ENCODE measurements around the gene SMARCC2.

SMARCC2 gene

GRCh38 chr12:56114084-56114483, 75.2 kb downstream of the SMARCC2 start:
- no peak for TF ChIP-seq YY2 (tag by site-specific recombination; IDR thresholded peaks at IDR 0.05)
- no peak for TF ChIP-seq TRIM28 (IDR thresholded peaks at IDR 0.05; ENCODE audit: borderline replicate concordance, low read length)
- TF ChIP-seq ZFP69B (tag by site-specific recombination; IDR thresholded peaks at IDR 0.05): no peak
- TF ChIP-seq ZNF266 (tag by site-specific recombination; IDR thresholded peaks at IDR 0.05; ENCODE audit: low read depth): no peak
- no peak for TF ChIP-seq HIC1 (tag by site-specific recombination; IDR thresholded peaks at IDR 0.05)
- no peak for TF ChIP-seq ZNF654 (tag by site-specific recombination; IDR thresholded peaks at IDR 0.05; ENCODE audit: low read depth)
- no peak for TF ChIP-seq ZNF133 (tag by site-specific recombination; IDR thresholded peaks at IDR 0.05)
- TF ChIP-seq ZNF433 (tag by site-specific recombination; IDR thresholded peaks at IDR 0.05; ENCODE audit: low read depth): no peak
- TF ChIP-seq ZNF623 (tag by site-specific recombination; IDR thresholded peaks at IDR 0.05): no peak
- no peak for TF ChIP-seq ZNF585B (tag by site-specific recombination; IDR thresholded peaks at IDR 0.05)
- no peak for TF ChIP-seq KLF8 (tag by site-specific recombination; IDR thresholded peaks at IDR 0.05)
- no peak for TF ChIP-seq ZNF670 (tag by site-specific recombination; IDR thresholded peaks at IDR 0.05; ENCODE audit: low read depth)
- TF ChIP-seq SCRT2 (tag by site-specific recombination; IDR thresholded peaks at IDR 0.05): no peak
- TF ChIP-seq ZNF19 (tag by site-specific recombination; IDR thresholded peaks at IDR 0.05; ENCODE audit: low read depth): no peak
- TF ChIP-seq, protein P1, sequence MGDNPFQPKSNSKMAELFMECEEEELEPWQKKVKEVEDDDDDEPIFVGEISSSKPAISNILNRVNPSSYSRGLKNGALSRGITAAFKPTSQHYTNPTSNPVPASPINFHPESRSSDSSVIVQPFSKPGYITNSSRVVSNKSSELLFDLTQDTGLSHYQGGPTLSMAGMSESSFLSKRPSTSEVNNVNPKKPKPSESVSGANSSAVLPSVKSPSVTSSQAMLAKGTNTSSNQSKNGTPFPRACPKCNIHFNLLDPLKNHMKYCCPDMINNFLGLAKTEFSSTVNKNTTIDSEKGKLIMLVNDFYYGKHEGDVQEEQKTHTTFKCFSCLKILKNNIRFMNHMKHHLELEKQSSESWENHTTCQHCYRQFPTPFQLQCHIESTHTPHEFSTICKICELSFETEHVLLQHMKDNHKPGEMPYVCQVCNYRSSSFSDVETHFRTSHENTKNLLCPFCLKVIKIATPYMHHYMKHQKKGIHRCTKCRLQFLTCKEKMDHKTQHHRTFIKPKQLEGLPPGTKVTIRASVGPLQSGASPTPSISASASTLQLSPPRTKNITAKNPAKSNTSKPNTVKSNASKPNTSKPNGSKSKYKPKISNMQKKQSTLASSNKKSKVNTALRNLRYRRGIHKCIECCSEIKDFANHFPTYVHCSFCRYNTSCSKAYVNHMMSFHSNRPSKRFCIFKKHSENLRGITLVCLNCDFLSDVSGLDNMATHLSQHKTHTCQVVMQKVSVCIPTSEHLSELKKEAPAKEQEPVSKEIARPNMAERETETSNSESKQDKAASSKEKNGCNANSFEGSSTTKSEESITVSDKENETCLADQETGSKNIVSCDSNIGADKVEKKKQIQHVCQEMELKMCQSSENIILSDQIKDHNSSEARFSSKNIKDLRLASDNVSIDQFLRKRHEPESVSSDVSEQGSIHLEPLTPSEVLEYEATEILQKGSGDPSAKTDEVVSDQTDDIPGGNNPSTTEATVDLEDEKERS (tag by site-specific recombination; IDR thresholded peaks at IDR 0.05): no peak
- TF ChIP-seq ZNF23 (tag by site-specific recombination; IDR thresholded peaks at IDR 0.05; ENCODE audit: borderline replicate concordance): no peak
- no peak for TF ChIP-seq ZNF10 (tag by site-specific recombination; IDR thresholded peaks at IDR 0.05)
- no peak for TF ChIP-seq REST (tag by site-specific recombination; IDR thresholded peaks at IDR 0.05)
- Histone ChIP-seq H3K4me1 (ENCODE audit: control insufficient read depth, insufficient read depth, low read length) (peaks cover 3% of the 10 kb centered on the region), H3K27ac (ENCODE audit: extremely low read depth, low read depth, low read length) (0 out of 2 replicates have a peak overlapping the region, but pooled peaks have one; percentile 3), H3K4me3 (ENCODE audit: low read depth, low read length) (no peak overlapping the region), H3K36me3 (ENCODE audit: control insufficient read depth in 2 of 2, insufficient read depth in 1 of 2, low read length in 2 of 2) (peaks cover 29 to 63% of the 10 kb centered on the region in 2 experiments), H3K9me3 (ENCODE audit: control insufficient read depth, insufficient read depth, low read depth, low read length) (no peaks in the 10 kb centered on the region)
- CTCF ChIA-PET: interaction anchor here (1.0 kb wide), 1 partner anchor 76 kb away, joined by 5 read pairs; no protein-coding TSS in a partner anchor
- POLR2A ChIA-PET: interaction anchor here (1.6 kb wide), 1 partner anchor 10 kb away, joined by 13 read pairs; the partner anchor contains the start of gene PA2G4

Measured in HEK293 (cell line).